B cell (primary cell): ENCODE measurements around the gene HSD17B14. TPM values are rescaled to one million over a fixed set of nuclear protein-coding genes. Genes with fewer than 3 reads are reported as not detected.

Source experiments
- ATAC-seq: fragments of 200-7000 bp; cut with Tn5 transposase; one replicate; pipeline ENCODE4 v1.10.0; 2021; ENCODE audit warnings: low read depth, mild to moderate bottlenecking, moderate number of reproducible peaks, moderate library complexity
- CTCF ChIA-PET: fragments of 350-600 bp; sonication (Branson Sonifier 250); formaldehyde crosslinking; loops from one replicate; lab custom pipeline; 2021; ENCODE audit warnings: antibody characterized with exemption, inconsistent platforms; lab: Charles Lee
- POLR2A ChIA-PET: fragments of 350-600 bp; sonication (Branson Sonifier 250); formaldehyde crosslinking; loops from one replicate; lab custom pipeline; 2021; ENCODE audit warnings: antibody characterized with exemption; lab: Charles Lee
- DNase-seq: peaks from one replicate; pipeline ENCODE4 v3.0.0; 2013
- H2AFZ ChIP-seq: 2 replicates; pipeline ENCODE4 v1.6.1; 2012; ENCODE audit warnings: mild to moderate bottlenecking, low read depth, low read length; ENCODE audit not compliant: insufficient read depth, poor library complexity, severe bottlenecking
- H3K27ac ChIP-seq, 2 donors: 1 replicate in 1 of 2; 2 replicates in 1 of 2; pipeline ENCODE4 v1.5.1; 2012 to 2013; ENCODE audit warnings: low read length in 2 of 2, mild to moderate bottlenecking in 2 of 2, moderate library complexity in 1 of 2
- H3K27me3 ChIP-seq, 4 experiments: fragments of 200-600 bp in 1 of 4; sonication (generic) in 1 of 4; replicated peaks in 1 of 4; 1 replicate in 2 of 4; 2 replicates in 2 of 4; pipeline versions ENCODE4 v1.6.1 to v1.7.0; 2013 to 2016; ENCODE audit warnings: low read length in 3 of 4, mild to moderate bottlenecking in 2 of 4, mixed read lengths in 1 of 4, moderate library complexity in 1 of 4; ENCODE audit not compliant: insufficient read depth in 4 of 4, control insufficient read depth in 3 of 4; ENCODE audit errors: control extremely low read depth in 1 of 4
- H3K36me3 ChIP-seq, 2 experiments: replicated peaks in 1 of 2; 1 replicate in 1 of 2; 2 replicates in 1 of 2; pipeline versions ENCODE4 v1.6.1 to v1.7.1; 2013; ENCODE audit warnings: low read length in 1 of 2; ENCODE audit not compliant: insufficient read depth in 2 of 2, control insufficient read depth in 1 of 2; ENCODE audit errors: control extremely low read depth in 1 of 2, extremely low read depth in 1 of 2
- H3K4me1 ChIP-seq, 2 donors: fragments of 200-600 bp in 1 of 2; sonication (generic) in 1 of 2; 1 replicate in 1 of 2; 2 replicates in 1 of 2; pipeline versions ENCODE4 v1.5.1 to v1.6.1; 2013 to 2017; ENCODE audit warnings: low read length in 2 of 2; ENCODE audit not compliant: control insufficient read depth in 2 of 2, insufficient read depth in 2 of 2
- H3K4me2 ChIP-seq: replicated peaks from 2 replicates; pipeline ENCODE3; 2012; ENCODE audit warnings: mild to moderate bottlenecking, low read depth, low read length; ENCODE audit not compliant: poor library complexity, severe bottlenecking
- H3K4me3 ChIP-seq, 5 experiments: fragments of 200-600 bp in 1 of 5; sonication (generic) in 1 of 5; 1 replicate in 3 of 5; 2 replicates in 2 of 5; pipeline versions ENCODE4 v1.5.1 to v1.7.0; 2011 to 2016; ENCODE audit warnings: low read length in 4 of 5, mild to moderate bottlenecking in 4 of 5, low read depth in 2 of 5, control low read depth in 1 of 5, moderate library complexity in 1 of 5; ENCODE audit not compliant: insufficient read depth in 1 of 5; ENCODE audit errors: control extremely low read depth in 1 of 5, extremely low read depth in 1 of 5
- H3K79me2 ChIP-seq: fragments of 200-600 bp; sonication (generic); one replicate; pipeline ENCODE4 v1.6.0; 2016; ENCODE audit warnings: low read length; ENCODE audit not compliant: control insufficient read depth, insufficient read depth
- H3K9ac ChIP-seq: fragments of 200-600 bp; sonication (generic); 2 replicates; pipeline ENCODE4 v1.6.1; 2017; ENCODE audit warnings: mild to moderate bottlenecking, low read length, moderate library complexity
- H3K9me3 ChIP-seq, 3 donors: one replicate each; pipeline versions ENCODE4 v1.6.1 to v1.7.1; 2013; ENCODE audit warnings: low read length in 2 of 3; ENCODE audit not compliant: control insufficient read depth in 2 of 3, insufficient read depth in 1 of 3; ENCODE audit errors: control extremely low read depth in 1 of 3
- H4K20me1 ChIP-seq: 2 replicates; pipeline ENCODE4 v1.6.0; 2012; ENCODE audit warnings: mild to moderate bottlenecking, low read length; ENCODE audit not compliant: insufficient read depth, control insufficient read depth, poor library complexity, severe bottlenecking
- H3K27ac Mint-ChIP-seq: one replicate; pipeline ENCODE4 v1.8.0; 2021; ENCODE audit warnings: mixed read lengths
- H3K27me3 Mint-ChIP-seq: one replicate; pipeline ENCODE4 v1.8.0; 2021; ENCODE audit warnings: mixed read lengths
- H3K4me1 Mint-ChIP-seq: one replicate; pipeline ENCODE4 v1.8.0; 2021; ENCODE audit warnings: mixed read lengths
- H3K4me3 Mint-ChIP-seq: one replicate; pipeline ENCODE4 v1.8.0; 2021; ENCODE audit warnings: mixed read lengths
- H3K9me3 Mint-ChIP-seq: one replicate; pipeline ENCODE4 v1.8.0; 2022; ENCODE audit warnings: mixed read lengths; ENCODE audit not compliant: insufficient read depth
- CTCF ChIP-seq: fragments of 200-600 bp; IDR thresholded peaks from one replicate; pipeline ENCODE4 v1.8.0; 2022; ENCODE audit warnings: antibody characterized with exemption, mild to moderate bottlenecking
- EZH2 ChIP-seq: IDR thresholded peaks from 2 replicates; pipeline ENCODE4 v1.6.1; 2012; ENCODE audit warnings: borderline replicate concordance, low read depth, mild to moderate bottlenecking, moderate library complexity, low read length; ENCODE audit not compliant: insufficient read depth, poor library complexity, severe bottlenecking
- WGBS: methylation state at CpG from one replicate; pipeline ENCODE4 v1.1.5; 2013; ENCODE audit warnings: missing lambda C conversion rate; ENCODE audit not compliant: insufficient coverage; 5-methylcytosine and 5-hydroxymethylcytosine counted together
- intact Hi-C: fragments of 100-400 bp; cut with micrococcal nuclease; formaldehyde crosslinking; loops from one replicate; pipeline ENCODE4 v1.10.0; 2022
- polyA plus RNA-seq: library from polyadenylated mRNA; depleted of rRNA; stranded (reverse); fragments of >200 nt; gene quantifications from 2 replicates; pipeline ENCODE4 v1.2.3, GENCODE V29; 2012
- total RNA-seq, 2 donors: library from RNA; stranded (reverse); fragments of 120-200 nt in 1 of 2; gene quantifications; 1 replicate in 1 of 2; 2 replicates in 1 of 2; pipeline versions ENCODE4 v1.2.3 to v1.2.4, GENCODE V29; 2013 to 2022

The HSD17B14 gene
- total and polyA plus RNA-seq, 2 donors (not counting 1 experiment from before 2014, with no cell fraction given): 2.5 to 2.9 TPM

DNA sequence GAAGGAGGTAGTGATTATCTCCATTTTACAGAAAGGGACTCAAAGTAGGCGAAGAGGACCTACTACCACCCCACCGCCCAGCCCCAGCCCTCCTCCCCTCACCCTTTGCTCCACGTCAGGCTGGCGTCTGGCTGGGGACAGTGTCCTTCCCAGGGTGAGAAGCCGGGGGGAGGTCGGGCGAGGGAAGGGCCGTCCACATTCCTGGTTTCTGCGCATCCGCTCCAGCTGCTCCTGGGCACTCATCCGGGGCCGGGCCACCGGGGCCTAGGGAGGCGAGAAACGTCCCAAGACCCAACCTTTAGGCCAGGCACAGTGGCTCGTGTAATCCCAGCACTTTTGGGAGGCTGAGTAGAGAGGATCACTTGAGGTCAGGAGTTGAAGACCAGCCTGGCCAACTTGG, 4.8 kb upstream of the HSD17B14 start:
- no peaks in the 10 kb centered on the region for H3K27me3 Mint-ChIP-seq
- H3K4me3 ChIP-seq: no peak overlapping the region
- CTCF ChIA-PET: interaction anchor here (0.9 to 12.9 kb wide), 10 partner anchors 10 to 154 kb away, joined by 3 to 553 read pairs (median 18); no protein-coding TSS in a partner anchor
- no peak overlapping the region for H3K4me2 ChIP-seq
- H3K9ac ChIP-seq: no peak overlapping the region
- H3K27ac Mint-ChIP-seq: no peak overlapping the region
- peaks cover 9 to 15% of the 10 kb centered on the region in 2 donors for H3K4me1 ChIP-seq
- no peaks in the 10 kb centered on the region for H3K36me3 ChIP-seq
- WGBS: 100% methylated on average over 10 of the region's 16 CpGs
- POLR2A ChIA-PET: interaction anchor here (1.9 kb wide), 1 partner anchor 46 kb away, joined by 8 read pairs; no protein-coding TSS in a partner anchor
- H3K4me3 Mint-ChIP-seq: no peak overlapping the region
- peaks cover 0 to 8% (median 0%) of the 10 kb centered on the region in 3 donors for H3K9me3 ChIP-seq
- H2AFZ ChIP-seq: no peak overlapping the region
- no peaks in the 10 kb centered on the region for H3K9me3 Mint-ChIP-seq
- ATAC-seq: no peak
- H3K27ac ChIP-seq: no peak overlapping the region
- intact Hi-C loops: no loop called here
- H3K79me2 ChIP-seq: no peaks in the 10 kb centered on the region
- peaks cover 0 to 13% (median 1%) of the 10 kb centered on the region in 4 experiments for H3K27me3 ChIP-seq
- no peaks in the 10 kb centered on the region for H4K20me1 ChIP-seq
- TF ChIP-seq EZH2 (no peak), CTCF (no peak)
- H3K4me1 Mint-ChIP-seq: peaks cover 15% of the 10 kb centered on the region
- DNase-seq: no peak

DNA sequence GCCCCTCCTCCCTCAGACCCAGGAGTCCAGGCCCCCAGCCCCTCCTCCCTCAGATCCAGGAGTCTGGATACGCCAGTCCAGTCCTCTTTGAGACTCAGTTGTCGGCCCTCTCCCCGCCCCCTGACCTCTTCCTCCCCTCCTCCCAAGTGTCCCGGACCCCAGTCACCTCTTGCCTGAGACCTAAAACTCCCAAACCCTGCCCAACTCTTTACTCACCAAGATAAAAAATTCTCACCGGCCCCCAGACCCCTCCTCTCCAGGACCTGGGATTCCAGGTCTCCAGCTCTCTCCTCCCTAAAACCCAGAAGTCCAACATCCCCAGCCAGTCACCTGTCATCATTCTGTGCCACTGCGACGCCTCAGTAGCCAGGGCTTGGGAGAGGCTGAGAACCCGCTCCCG, 1.4 kb upstream of the HSD17B14 start:
- Histone ChIP-seq H3K27ac (no peak overlapping the region), H3K4me2 (peak overlapping the region; percentile 90), H3K4me1 (peaks cover 16 to 25% of the 10 kb centered on the region in 2 donors), H3K79me2 (no peaks in the 10 kb centered on the region), H3K4me3 (peak overlapping the region in 2 of 5 experiments; percentile 53 to 59), H3K36me3 (no peaks in the 10 kb centered on the region), H3K9me3 (peaks cover 0 to 8% (median 0%) of the 10 kb centered on the region in 3 donors), H2AFZ (peak overlapping the region; percentile 80), H4K20me1 (no peaks in the 10 kb centered on the region), H3K9ac (no peak overlapping the region), H3K27me3 (peaks cover 0 to 13% (median 1%) of the 10 kb centered on the region in 4 experiments)
- Mint-ChIP-seq H3K27ac (no peak overlapping the region), H3K27me3 (no peaks in the 10 kb centered on the region), H3K4me1 (peaks cover 25% of the 10 kb centered on the region), H3K9me3 (no peaks in the 10 kb centered on the region), H3K4me3 (peak overlapping the region; percentile 59)
- no peak for TF ChIP-seq EZH2
- TF ChIP-seq CTCF: no peak
- 81% methylated on average over 7 of the region's 9 CpGs for WGBS
- ChIA-PET POLR2A (interaction anchor here (0.6 to 1.5 kb wide), 3 partner anchors 34 to 111 kb away, joined by 5 to 8 read pairs (median 6); no protein-coding TSS in a partner anchor), CTCF (interaction anchor here (0.6 to 12.9 kb wide), 9 partner anchors 10 to 189 kb away, joined by 3 to 553 read pairs (median 4); no protein-coding TSS in a partner anchor)
- DNase-seq (no peak), ATAC-seq (no peak)
- intact Hi-C loops: loop anchor here (1.0 kb wide), 1 partner anchor 156 kb away; the partner anchor contains the start of genes GYS1 and RUVBL2
